Stomach (tissue), 9 donors: ENCODE results near the gene STAC3. TPM values are rescaled to one million over a fixed set of nuclear protein-coding genes. Genes with fewer than 3 reads are reported as not detected.
A peak's percentile ranks its signal among the peaks of the same experiment; 100 is the strongest.

Experiments
- DNase-seq, 2 donors: peaks; one replicate each; pipeline versions ENCODE4 v3.0.0 to v3.0.0-alpha.2; 2013 to 2019
- H3K27ac ChIP-seq, 5 donors: fragments of 200-600 bp in 4 of 5; sonication (generic) in 4 of 5; one replicate each; pipeline ENCODE4 v1.5.1; 2013 to 2019; ENCODE audit warnings: mild to moderate bottlenecking in 1 of 5, moderate library complexity in 1 of 5
- H3K27me3 ChIP-seq, 3 donors: fragments of 200-600 bp; sonication (generic); one replicate each; pipeline ENCODE4 v1.5.1; 2017 to 2019; ENCODE audit warnings: mixed run types in 1 of 3
- H3K36me3 ChIP-seq, 4 donors: fragments of 200-600 bp; sonication (generic); 1 replicate in 3 of 4; 2 replicates in 1 of 4; pipeline ENCODE4 v1.5.1; 2016 to 2019
- H3K4me1 ChIP-seq, 4 donors: fragments of 200-600 bp; sonication (generic); one replicate each; pipeline ENCODE4 v1.5.1; 2016 to 2019
- H3K4me3 ChIP-seq, 4 donors: fragments of 200-600 bp; sonication (generic) in 3 of 4; one replicate each; pipeline ENCODE4 v1.5.1; 2016 to 2019; ENCODE audit warnings: mild to moderate bottlenecking in 1 of 4
- H3K9me3 ChIP-seq, 4 donors: fragments of 200-600 bp; sonication (generic); one replicate each; pipeline ENCODE4 v1.5.1; 2016 to 2019
- CTCF ChIP-seq, 7 experiments: fragments of 450-650 bp in 4 of 7; fragments of 200-600 bp in 3 of 7; sonication (generic) in 3 of 7; IDR thresholded peaks; one replicate each; pipeline ENCODE4 v1.5.1; 2016 to 2019; ENCODE audit warnings: antibody characterized with exemption in 7 of 7, control low read depth in 2 of 7, mild to moderate bottlenecking in 1 of 7
- EP300 ChIP-seq: sonication (generic); formaldehyde crosslinking; IDR thresholded peaks from one replicate; pipeline ENCODE4 v1.6.1; 2017; ENCODE audit warnings: antibody characterized with exemption
- POLR2A ChIP-seq, 4 donors: fragments of 450-650 bp; IDR thresholded peaks; one replicate each; pipeline ENCODE4 v1.6.1; 2016; ENCODE audit warnings: antibody characterized with exemption in 4 of 4, control low read depth in 2 of 4, mild to moderate bottlenecking in 1 of 4, moderate library complexity in 1 of 4
- POLR2AphosphoS5 ChIP-seq, 3 donors: sonication (generic); formaldehyde crosslinking; IDR thresholded peaks; one replicate each; pipeline ENCODE4 v1.6.1; 2016; ENCODE audit warnings: antibody characterized with exemption in 3 of 3
- WGBS, 5 donors: extraction: QIAGEN DNeasy Blood & Tissue Kit in 3 of 5; methylation state at CpG; one replicate each; pipeline versions ENCODE4 v1.1.5 to v1.1.7; 2013 to 2018; 5-methylcytosine and 5-hydroxymethylcytosine counted together
- intact Hi-C: fragments of 100-400 bp; cut with DNase I; formaldehyde crosslinking; loops from one replicate; pipeline ENCODE4 v1.15.1; 2023; ENCODE audit warnings: low total_unique reads
- polyA plus RNA-seq, 3 donors: library from polyadenylated mRNA; stranded (reverse); fragments of 200-250 nt; gene quantifications; one replicate each; pipeline ENCODE4 v1.2.3, GENCODE V29; 2013
- total RNA-seq, 5 donors: library from RNA; depleted of rRNA; stranded (reverse); fragments of >200 nt; gene quantifications; one replicate each; pipeline versions ENCODE4 v1.1.0 to v1.2.3, GENCODE V29; 2014 to 2016
- donor health status: healthy with polysubstance abuse.
- donor health status: Bipolar disorder and iron deficiency.
- donor health status: healthy.

STAC3 gene
- total and polyA plus RNA-seq, 8 donors, result 0.55 to 5.1 (median 2.3) TPM; not detected in 1

- WGBS, 5 donors, result 55 to 69% (median 64%) methylated on average over 4 to 5 of the region's 5 CpGs
- H3K4me3 ChIP-seq, result no peak overlapping the region
- intact Hi-C loops, result no loop called here
- H3K36me3 ChIP-seq, result no peaks in the 10 kb centered on the region
- H3K9me3 ChIP-seq, result no peaks in the 10 kb centered on the region
- no peak overlapping the region for H3K27ac ChIP-seq
- peaks cover 37 to 99% (median 88%) of the 10 kb centered on the region in 3 donors for H3K27me3 ChIP-seq
- peak in 1 of 2 donors; percentile 64 for DNase-seq
- TF ChIP-seq EP300, result no peak
- TF ChIP-seq POLR2AphosphoS5 (IDR thresholded peaks at IDR 0.05), result no peak
- TF ChIP-seq POLR2A (IDR thresholded peaks at IDR 0.05), result no peak
- no peak for TF ChIP-seq CTCF (IDR thresholded peaks at IDR 0.05)
- H3K4me1 ChIP-seq, result peaks cover 19 to 55% (median 38%) of the 10 kb centered on the region in 4 donors
Measured at GRCh38 chr12:57218030-57218853, 32.7 kb downstream of the STAC3 start.

GRCh38 chr12:57216921-57217879 is 33.8 kb downstream of the STAC3 start:
- peak in 1 of 2 donors; percentile 64 for DNase-seq
- Histone ChIP-seq H3K27ac (no peak overlapping the region), H3K36me3 (peaks cover 0 to 7% (median 7%) of the 10 kb centered on the region in 4 donors), H3K27me3 (peaks cover 37 to 88% (median 78%) of the 10 kb centered on the region in 3 donors), H3K4me1 (peaks cover 19 to 60% (median 43%) of the 10 kb centered on the region in 4 donors), H3K9me3 (no peaks in the 10 kb centered on the region), H3K4me3 (peak overlapping the region; percentile 39 to 60 (median 48))
- TF ChIP-seq EP300 (no peak), POLR2A (IDR thresholded peaks at IDR 0.05) (no peak)
- intact Hi-C loops, result no loop called here
- WGBS, 5 donors, result 3 to 6% (median 4%) methylated on average over 29 to 63 of the region's 63 CpGs

- peaks cover 2 to 17% (median 16%) of the 10 kb centered on the region in 4 donors for H3K36me3 ChIP-seq
- no peaks in the 10 kb centered on the region for H3K9me3 ChIP-seq
- H3K4me3 ChIP-seq, result peak within 1 kb of the TSS; percentile 39 to 60 (median 48)
- WGBS, 5 donors, result 1 to 8% (median 2%) methylated on average over 15 to 88 of the region's 102 CpGs
- H3K4me1 ChIP-seq, result peaks cover 19 to 55% (median 43%) of the 10 kb centered on the region in 4 donors
- H3K27me3 ChIP-seq, result peaks cover 33 to 79% (median 69%) of the 10 kb centered on the region in 3 donors
- intact Hi-C loops, result no loop called here
- TF ChIP-seq POLR2AphosphoS5 (IDR thresholded peaks at IDR 0.05), result no peak
- TF ChIP-seq EP300, result no peak
- TF ChIP-seq POLR2A (IDR thresholded peaks at IDR 0.05), result no peak
- no peak for TF ChIP-seq CTCF (IDR thresholded peaks at IDR 0.05)
- peak; percentile 47 to 76 for DNase-seq
- H3K27ac ChIP-seq, result no peak within 1 kb of the TSS
Measured at GRCh38 chr12:57216014-57216911, 34.7 kb downstream of the STAC3 start, which contains the start of gene NXPH4. NXPH4 (plus strand) TSS chr12:57216794; CDS start chr12:57216970, 176 bp downstream.

- DNase-seq, result peak in 1 of 2 donors; percentile 61
- 7 to 17% (median 14%) methylated on average over 7 of the region's 7 CpGs for WGBS, 5 donors
- Histone ChIP-seq H3K36me3 (peaks cover 6 to 23% (median 22%) of the 10 kb centered on the region in 4 donors), H3K4me3 (peak overlapping the region; percentile 39 to 60 (median 48)), H3K4me1 (peaks cover 19 to 53% (median 43%) of the 10 kb centered on the region in 4 donors), H3K27ac (no peak overlapping the region), H3K9me3 (no peaks in the 10 kb centered on the region), H3K27me3 (peaks cover 29 to 73% (median 62%) of the 10 kb centered on the region in 3 donors)
- intact Hi-C loops, result no loop called here
- no peak for TF ChIP-seq CTCF (IDR thresholded peaks at IDR 0.05)
- no peak for TF ChIP-seq POLR2AphosphoS5 (IDR thresholded peaks at IDR 0.05)
- no peak for TF ChIP-seq EP300
- TF ChIP-seq POLR2A (IDR thresholded peaks at IDR 0.05), result no peak
Measured at GRCh38 chr12:57215668-57216013, 35.3 kb downstream of the STAC3 start.
